HFFc6 (cell line): ENCODE measurements around the gene PRC1. TPM values are rescaled to one million over a fixed set of nuclear protein-coding genes. Genes with fewer than 3 reads are reported as not detected.
"Not testable (repeated sequence)": the region's sequence is repeated elsewhere in the genome, so short reads cannot be mapped to it uniquely, and the experiment has no call there.

Experiments used
- DNase-seq: peaks from one replicate; pipeline ENCODE4 v3.0.0-alpha.2; 2018
- H3K27ac Mint-ChIP-seq: 2 replicates; pipeline ENCODE4 v1.8.0; 2020; ENCODE audit warnings: mild to moderate bottlenecking, mixed read lengths
- H3K27me3 Mint-ChIP-seq: 2 replicates; pipeline ENCODE4 v1.8.0; 2021; ENCODE audit warnings: mild to moderate bottlenecking, moderate library complexity, mixed read lengths; ENCODE audit not compliant: insufficient read depth
- H3K36me3 Mint-ChIP-seq: 2 replicates; pipeline ENCODE4 v1.8.0; 2021; ENCODE audit warnings: low read depth, mixed read lengths
- H3K4me1 Mint-ChIP-seq: 2 replicates; pipeline ENCODE4 v1.8.0; 2020; ENCODE audit warnings: low read depth, mixed read lengths
- H3K4me3 Mint-ChIP-seq: 2 replicates; pipeline ENCODE4 v1.8.0; 2020; ENCODE audit warnings: mild to moderate bottlenecking, moderate library complexity, mixed read lengths
- H3K9me3 Mint-ChIP-seq: 2 replicates; pipeline ENCODE4 v1.8.0; 2020; ENCODE audit warnings: mild to moderate bottlenecking, mixed read lengths
- CTCF ChIP-seq: fragments of 200-600 bp; sonication (generic); IDR thresholded peaks from 2 replicates; pipeline ENCODE4 v1.5.0; 2021; ENCODE audit warnings: antibody characterized with exemption, mild to moderate bottlenecking
- total RNA-seq, 6 experiments: library from RNA; stranded (reverse); fragmentation: NEBNext Ultra II Directional; extraction: Animal tissue kit (Norgen Biotek cat#: 25700); gene quantifications; 2 replicates in 1 of 6; 3 replicates in 5 of 6; pipeline ENCODE4 v1.2.3, GENCODE V29; 2021

Gene PRC1
- total RNA-seq, 6 experiments from 2014 or later, result 85.5 to 210 (median 189) TPM

- Mint-ChIP-seq H3K9me3 (no peaks in the 10 kb centered on the region), H3K27me3 (peaks cover 2% of the 10 kb centered on the region; the same call in 1 of the 2 replicates), H3K27ac (peak within 1 kb of the TSS; percentile 92), H3K4me3 (peak within 1 kb of the TSS; percentile 94), H3K36me3 (peaks cover 11% of the 10 kb centered on the region), H3K4me1 (peaks cover 54% of the 10 kb centered on the region)
- TF ChIP-seq CTCF, result peak; percentile 97
- DNase-seq, result peak; percentile 69
Observed at GRCh38 chr15:90931828-90932659, 62.3 kb downstream of the PRC1 start, which contains the start of gene HDDC3. TSS of gene HDDC3 (minus strand) at chr15:90932549. CDS start at chr15:90932540, 9 bp downstream.

GRCh38 chr15:90931575-90931827 lies 62.8 kb downstream of the PRC1 start:
- peaks cover 6% of the 10 kb centered on the region for H3K36me3 Mint-ChIP-seq
- H3K27me3 Mint-ChIP-seq, result peaks cover 2% of the 10 kb centered on the region; the same call in 1 of the 2 replicates
- DNase-seq, result no peak
- H3K27ac Mint-ChIP-seq, result peak overlapping the region; percentile 92; the same call in 1 of the 2 replicates
- no peaks in the 10 kb centered on the region for H3K9me3 Mint-ChIP-seq
- no peak for TF ChIP-seq CTCF
- peaks cover 50% of the 10 kb centered on the region for H3K4me1 Mint-ChIP-seq
- peak overlapping the region; percentile 94 for H3K4me3 Mint-ChIP-seq

GRCh38 chr15:90930861-90931574 lies 63.3 kb downstream of the PRC1 start:
- Mint-ChIP-seq H3K27ac (peak overlapping the region; percentile 92), H3K27me3 (peaks cover under 1% of the 10 kb centered on the region; the same call in 1 of the 2 replicates), H3K36me3 (peaks cover 2% of the 10 kb centered on the region; the same call in 1 of the 2 replicates), H3K9me3 (no peaks in the 10 kb centered on the region), H3K4me1 (peaks cover 45% of the 10 kb centered on the region), H3K4me3 (peak overlapping the region; percentile 94)
- no peak for TF ChIP-seq CTCF
- DNase-seq, result no peak

- no peak for TF ChIP-seq CTCF
- H3K4me3 Mint-ChIP-seq, result peak overlapping the region; percentile 87
- peaks cover 39% of the 10 kb centered on the region for H3K4me1 Mint-ChIP-seq
- DNase-seq, result no peak
- no peaks in the 10 kb centered on the region; the same call in 1 of the 2 replicates for H3K27me3 Mint-ChIP-seq
- H3K9me3 Mint-ChIP-seq, result no peaks in the 10 kb centered on the region
- no peaks in the 10 kb centered on the region for H3K36me3 Mint-ChIP-seq
- peak overlapping the region; percentile 92 for H3K27ac Mint-ChIP-seq
Observed at GRCh38 chr15:90929246-90930019, 64.9 kb downstream of the PRC1 start.

- peaks cover 33% of the 10 kb centered on the region for H3K4me1 Mint-ChIP-seq
- not testable (repeated sequence) for DNase-seq, H3K9me3 Mint-ChIP-seq, H3K27ac Mint-ChIP-seq, H3K4me3 Mint-ChIP-seq, H3K27me3 Mint-ChIP-seq, H3K36me3 Mint-ChIP-seq
Observed at GRCh38 chr15:90928106-90928505, 66.2 kb downstream of the PRC1 start.

- DNase-seq, H3K9me3 Mint-ChIP-seq, H3K27ac Mint-ChIP-seq, H3K27me3 Mint-ChIP-seq, H3K36me3 Mint-ChIP-seq, H3K4me3 Mint-ChIP-seq: not testable (repeated sequence)
- peaks cover 25% of the 10 kb centered on the region for H3K4me1 Mint-ChIP-seq
Observed at GRCh38 chr15:90926766-90927165, 67.6 kb downstream of the PRC1 start.
